ENCODE results near the gene RBM17. TPM values are rescaled to one million over a fixed set of nuclear protein-coding genes. Genes with fewer than 3 reads are reported as not detected.
A peak's percentile ranks its signal among the peaks of the same experiment; 100 is the strongest.

Gene RBM17
- total RNA-seq, 1 experiment from 2014 or later = 124 TPM

DNA sequence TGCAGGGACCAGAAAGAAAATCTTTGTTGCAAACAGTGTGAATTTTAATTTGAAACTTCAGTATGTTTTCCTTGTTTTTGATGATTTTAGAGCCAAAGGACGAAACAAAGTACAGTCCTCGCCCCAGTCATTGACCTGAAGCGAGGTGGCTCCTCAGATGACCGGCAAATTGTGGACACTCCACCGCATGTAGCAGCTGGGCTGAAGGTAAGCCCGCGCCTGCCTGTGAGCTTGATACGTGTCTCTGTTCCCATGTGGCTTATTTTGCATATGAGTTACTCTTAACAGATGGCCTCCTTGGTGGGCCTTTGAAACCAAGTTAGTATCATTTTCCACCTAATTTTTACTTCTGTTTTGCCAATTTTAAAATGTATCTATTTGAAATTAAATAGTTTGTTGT, 12.3 kb downstream of the RBM17 start:
- DNase-seq = no peak
- Histone ChIP-seq H3K27me3 (ENCODE audit: insufficient read depth, low read length) (no peaks in the 10 kb centered on the region), H3K4me1 (ENCODE audit: insufficient read depth, low read length) (peaks cover 5% of the 10 kb centered on the region; the same call in 1 of the 2 replicates), H3K4ac (ENCODE audit: low read depth, low read length) (no peak overlapping the region), H3K4me2 (ENCODE audit: insufficient read depth, insufficient read length, low read length) (no peak overlapping the region), H2BK20ac (ENCODE audit: low read depth, low read length, poor library complexity, severe bottlenecking) (no peak overlapping the region), H4K91ac (ENCODE audit: insufficient read length, low read depth, low read length) (no peak overlapping the region), H3K14ac (ENCODE audit: insufficient read depth, low read length) (no peak overlapping the region), H3K56ac (ENCODE audit: insufficient read length, low read depth, low read length) (no peak overlapping the region), H3K9ac (ENCODE audit: extremely low read depth, insufficient read length, low read length) (no peak overlapping the region), H3K27ac (ENCODE audit: insufficient read length, low read depth, low read length) (no peak overlapping the region), H4K5ac (ENCODE audit: insufficient read length, low read depth, low read length) (no peak overlapping the region), H3K79me2 (ENCODE audit: insufficient read depth, low read length) (peaks cover 11% of the 10 kb centered on the region; the same call in 1 of the 2 replicates), H3K79me1 (ENCODE audit: insufficient read depth, low read depth, low read length, poor library complexity, severe bottlenecking) (no peaks in the 10 kb centered on the region), H3K18ac (ENCODE audit: insufficient read length, low read depth, low read length) (no peak overlapping the region), H2BK120ac (ENCODE audit: low read depth, low read length, poor library complexity, severe bottlenecking) (no peak overlapping the region), H4K8ac (replicated peaks; ENCODE audit: insufficient read length, low read depth, low read length) (no peak overlapping the region), H4K20me1 (ENCODE audit: control insufficient read depth, insufficient read depth, insufficient read length) (no peaks in the 10 kb centered on the region), H2BK12ac (ENCODE audit: insufficient read length, low read depth, low read length) (no peak overlapping the region), H3T11ph (ENCODE audit: low read length) (no peak overlapping the region), H2AFZ (ENCODE audit: low read length) (no peak overlapping the region), H3K9me3 (ENCODE audit: control insufficient read depth, low read depth, low read length) (no peaks in the 10 kb centered on the region), H2AK5ac (ENCODE audit: insufficient read length, low read length) (no peak overlapping the region), H3K23me2 (ENCODE audit: insufficient read length, low read depth, low read length, poor library complexity, severe bottlenecking) (no peaks in the 10 kb centered on the region), H2BK5ac (ENCODE audit: insufficient read length, low read length) (no peak overlapping the region), H2BK15ac (ENCODE audit: low read depth, low read length) (no peak overlapping the region), H3K23ac (ENCODE audit: insufficient read length, low read depth, low read length) (no peak overlapping the region)
- Mint-ChIP-seq H3K27ac (no peak overlapping the region; a peak in 1 of 7 replicates), H3K9me3 (no peaks in the 10 kb centered on the region), H3K36me3 (ENCODE audit: insufficient read depth in 1 of 3, low read depth in 3 of 3) (peaks cover 18 to 61% (median 56%) of the 10 kb centered on the region in 3 experiments), H3K4me1 (peaks cover 71 to 74% of the 10 kb centered on the region in 2 experiments), H3K27me3 (ENCODE audit: low read depth) (no peaks in the 10 kb centered on the region), H3K4me3 (peak overlapping the region in 1 of 2 experiments; percentile 53; a peak in 1 of 5 replicates)
- TF ChIP-seq, protein P1, sequence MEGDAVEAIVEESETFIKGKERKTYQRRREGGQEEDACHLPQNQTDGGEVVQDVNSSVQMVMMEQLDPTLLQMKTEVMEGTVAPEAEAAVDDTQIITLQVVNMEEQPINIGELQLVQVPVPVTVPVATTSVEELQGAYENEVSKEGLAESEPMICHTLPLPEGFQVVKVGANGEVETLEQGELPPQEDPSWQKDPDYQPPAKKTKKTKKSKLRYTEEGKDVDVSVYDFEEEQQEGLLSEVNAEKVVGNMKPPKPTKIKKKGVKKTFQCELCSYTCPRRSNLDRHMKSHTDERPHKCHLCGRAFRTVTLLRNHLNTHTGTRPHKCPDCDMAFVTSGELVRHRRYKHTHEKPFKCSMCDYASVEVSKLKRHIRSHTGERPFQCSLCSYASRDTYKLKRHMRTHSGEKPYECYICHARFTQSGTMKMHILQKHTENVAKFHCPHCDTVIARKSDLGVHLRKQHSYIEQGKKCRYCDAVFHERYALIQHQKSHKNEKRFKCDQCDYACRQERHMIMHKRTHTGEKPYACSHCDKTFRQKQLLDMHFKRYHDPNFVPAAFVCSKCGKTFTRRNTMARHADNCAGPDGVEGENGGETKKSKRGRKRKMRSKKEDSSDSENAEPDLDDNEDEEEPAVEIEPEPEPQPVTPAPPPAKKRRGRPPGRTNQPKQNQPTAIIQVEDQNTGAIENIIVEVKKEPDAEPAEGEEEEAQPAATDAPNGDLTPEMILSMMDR (conservative IDR thresholded peaks at IDR 0.05) = no peak
- WGBS (ENCODE audit: extremely low coverage, insufficient read length, low lambda C conversion rate) = no CpG with 5 or more reads among the region's 8 CpGs
